GM18907 (cell line): ENCODE results near the gene TRIM47.

Experiments used
- ATAC-seq: cut with Tn5 transposase; IDR thresholded peaks from one replicate; pipeline ENCODE4 v1.9.1; 2021; ENCODE audit warnings: mild to moderate bottlenecking, moderate library complexity; ENCODE audit not compliant: unreplicated experiment

Gene TRIM47

GRCh38 chr17:75834279-75834920 is 44.0 kb downstream of the TRIM47 start:
- no peak for ATAC-seq

GRCh38 chr17:75832652-75833400 is 45.6 kb downstream of the TRIM47 start:
- no peak for ATAC-seq

- ATAC-seq = no peak
Measured at GRCh38 chr17:75832164-75832651, 46.2 kb downstream of the TRIM47 start.

- ATAC-seq = no peak
Measured at GRCh38 chr17:75831032-75831571, 47.3 kb downstream of the TRIM47 start.

GRCh38 chr17:75830164-75831031 is 48.0 kb downstream of the TRIM47 start:
- no peak for ATAC-seq

GRCh38 chr17:75829747-75830146 is 48.6 kb downstream of the TRIM47 start:
- no peak for ATAC-seq

GRCh38 chr17:75828741-75829140 is 49.6 kb downstream of the TRIM47 start:
- ATAC-seq = no peak

GRCh38 chr17:75828076-75828400 is 50.3 kb downstream of the TRIM47 start:
- ATAC-seq = no peak

GRCh38 chr17:75827308-75828075 is 50.9 kb downstream of the TRIM47 start:
- ATAC-seq = no peak

GRCh38 chr17:75826561-75827307 is 51.6 kb downstream of the TRIM47 start:
- ATAC-seq = no peak

GRCh38 chr17:75825748-75826370 is 52.5 kb downstream of the TRIM47 start:
- ATAC-seq = no peak

GRCh38 chr17:75825149-75825552 is 53.2 kb downstream of the TRIM47 start:
- ATAC-seq = no peak

- ATAC-seq = no peak
Measured at GRCh38 chr17:75824666-75825065, 53.7 kb downstream of the TRIM47 start.
